K562 (cell line): ENCODE measurements around the gene MAGI2. TPM values are rescaled to one million over a fixed set of nuclear protein-coding genes. Genes with fewer than 3 reads are reported as not detected.

Experiments used
- ATAC-seq: fragments of 200-7000 bp; cut with Tn5 transposase; 3 replicates; pipeline ENCODE4 v1.9.1; 2020; ENCODE audit warnings: moderate library complexity
- BruUV-seq: library from RNA; stranded (reverse); fragments of 400-500 nt; replicated peaks from 2 replicates; lab custom pipeline; 2021; lab: Mats Ljungman, UMichigan
- CTCF ChIA-PET: fragments of 300-600 bp; formaldehyde crosslinking; extraction: SDS; loops from one replicate; lab custom pipeline; 2021; ENCODE audit warnings: low intra/inter-chr PET ratio; lab: Yijun Ruan, JAX
- POLR2A ChIA-PET: fragments of 300-600, 350-650 bp; sonication (Branson Sonifier 250); formaldehyde crosslinking; extraction: SDS; loops from one replicate; lab custom pipeline; 2021; ENCODE audit warnings: antibody characterized with exemption, inconsistent platforms; lab: Yijun Ruan, JAX
- DNase-seq, 4 experiments: peaks; one replicate each; pipeline versions ENCODE4 v3.0.0 to v3.0.0-alpha.2; 2011 to 2018; ENCODE audit warnings: low spot score in 3 of 4, mixed read lengths in 3 of 4; ENCODE audit errors: extremely low read depth in 1 of 4
- FAIRE-seq: peaks from 2 replicates; lab custom pipeline; 2011; peaks lifted over from hg19 to GRCh38; lab: Jason Lieb, UNC
- H2AFZ ChIP-seq: 2 replicates; pipeline ENCODE4 v1.6.0; 2011; ENCODE audit warnings: low read depth, low read length, control low read depth, inconsistent platforms
- H3K27ac ChIP-seq: fragments of 200-600 bp; 3 replicates; pipeline ENCODE4 v1.8.0; 2011; ENCODE audit warnings: low read depth, mild to moderate bottlenecking, control low read depth, inconsistent platforms, low read length, moderate library complexity, mixed read lengths; ENCODE audit errors: extremely low read depth
- H3K27me3 ChIP-seq, 2 experiments: fragments of 300-600 bp in 1 of 2; 2 replicates in 1 of 2; 3 replicates in 1 of 2; pipeline versions ENCODE4 v1.6.0 to v1.8.0; 2011; ENCODE audit warnings: inconsistent platforms in 2 of 2, low read length in 2 of 2, mild to moderate bottlenecking in 1 of 2, mixed read lengths in 1 of 2, moderate library complexity in 1 of 2; ENCODE audit not compliant: control insufficient read depth in 2 of 2, insufficient read depth in 2 of 2
- H3K36me3 ChIP-seq: fragments of 300-600 bp; 3 replicates; pipeline ENCODE4 v1.8.0; 2011; ENCODE audit warnings: mild to moderate bottlenecking, low read length, inconsistent platforms; ENCODE audit not compliant: control insufficient read depth, insufficient read depth
- H3K4me1 ChIP-seq, 2 experiments: fragments of 200-600 bp in 1 of 2; replicated peaks in 1 of 2; 2 replicates in 1 of 2; 3 replicates in 1 of 2; pipeline versions ENCODE4 v1.5.1 to v1.8.0; 2011; ENCODE audit warnings: inconsistent platforms in 2 of 2, low read length in 2 of 2, mild to moderate bottlenecking in 1 of 2, mixed read lengths in 1 of 2, moderate library complexity in 1 of 2; ENCODE audit not compliant: control insufficient read depth in 2 of 2, insufficient read depth in 2 of 2
- H3K4me2 ChIP-seq: 2 replicates; pipeline ENCODE4 v1.6.1; 2011; ENCODE audit warnings: low read length, control low read depth, inconsistent platforms, mixed read lengths; ENCODE audit not compliant: insufficient read depth
- H3K4me3 ChIP-seq: fragments of 200-600 bp; sonication (generic), shearing (Covaris generic); 2 replicates; pipeline ENCODE4 v1.5.1; 2016; ENCODE audit warnings: control low read depth, inconsistent platforms
- H3K79me2 ChIP-seq: fragments of 200-600 bp; 3 replicates; pipeline ENCODE4 v1.8.0; 2011; ENCODE audit warnings: low read length, inconsistent platforms; ENCODE audit not compliant: control insufficient read depth, insufficient read depth
- H3K9ac ChIP-seq, 2 experiments: 2 replicates each; pipeline versions ENCODE4 v1.6.0 to v1.6.1; 2011; ENCODE audit warnings: low read depth in 2 of 2, low read length in 2 of 2, control low read depth in 1 of 2, inconsistent platforms in 1 of 2, mild to moderate bottlenecking in 1 of 2, mixed read lengths in 1 of 2; ENCODE audit not compliant: insufficient read depth in 1 of 2
- H3K9me1 ChIP-seq: one replicate; pipeline ENCODE4 v1.6.0; 2011; ENCODE audit warnings: inconsistent platforms, mild to moderate bottlenecking, low read length, moderate library complexity; ENCODE audit not compliant: control insufficient read depth, insufficient read depth
- H3K9me3 ChIP-seq: replicated peaks from 2 replicates; pipeline ENCODE4 v1.5.1; 2011; ENCODE audit warnings: low read depth, low read length, inconsistent platforms; ENCODE audit not compliant: control insufficient read depth, insufficient read depth
- H4K20me1 ChIP-seq: replicated peaks from 2 replicates; pipeline ENCODE4 v1.6.1; 2011; ENCODE audit warnings: low read length, inconsistent platforms, mixed read lengths; ENCODE audit not compliant: control insufficient read depth, insufficient read depth
- ILF3 ChIP-seq: fragments of 450-650 bp; IDR thresholded peaks from 2 replicates; pipeline ENCODE4 v1.6.1; 2018; ENCODE audit warnings: antibody characterized with exemption, mild to moderate bottlenecking, moderate library complexity, borderline replicate concordance
- MXD1 ChIP-seq: fragments of 250-450 bp; sonication (Bioruptor Pico); IDR thresholded peaks from 2 replicates; pipeline ENCODE4 v1.8.0; 2021; ENCODE audit warnings: borderline replicate concordance, mild to moderate bottlenecking, moderate library complexity; ENCODE audit not compliant: poor library complexity, severe bottlenecking
- USF1 ChIP-seq: sonication (generic); formaldehyde crosslinking; IDR thresholded peaks from 2 replicates; pipeline ENCODE4 v1.9.0; 2022; ENCODE audit warnings: mild to moderate bottlenecking, missing genetic modification reagents
- ZNF277 ChIP-seq: fragments of 250-450 bp; sonication (Bioruptor Pico); IDR thresholded peaks from 2 replicates; pipeline ENCODE4 v1.8.0; 2022; ENCODE audit warnings: inconsistent platforms, mild to moderate bottlenecking, moderate library complexity, borderline replicate concordance
- ZNF551 ChIP-seq: fragments of 250-450 bp; sonication (Bioruptor Pico); IDR thresholded peaks from 2 replicates; pipeline ENCODE4 v1.5.0; 2021; ENCODE audit warnings: mild to moderate bottlenecking, moderate library complexity
- WGBS: fragments of 100-300 bp; shearing (Covaris generic); methylation state at CpG from one replicate; pipeline ENCODE4 v1.1.6; 2016; ENCODE audit warnings: low coverage, mixed read lengths; ENCODE audit not compliant: insufficient coverage; ENCODE audit errors: missing lambda C conversion rate; 5-methylcytosine and 5-hydroxymethylcytosine counted together
- in situ Hi-C: fragments of 300-500 bp; cut with MboI; formaldehyde crosslinking; loops from 4 replicates; pipeline ENCODE4 v1.15.0; 2018; ENCODE audit warnings: inconsistent platforms, mixed read lengths
- intact Hi-C: fragments of 100-400 bp; cut with micrococcal nuclease; formaldehyde crosslinking; loops from 2 replicates; pipeline ENCODE4 v1.14.2; 2022
- polyA plus RNA-seq, 8 experiments: library from polyadenylated mRNA; depleted of rRNA in 4 of 8; stranded (reverse) in 5 of 8; unstranded in 3 of 8; fragments of >200 nt; fragmentation: Nextera tagmentation in 2 of 8; fragmentation: Illumina TruSeq in 1 of 8; extraction: Ambion mirVana in 2 of 8; extraction: Trizol in 1 of 8; gene quantifications; 2 replicates each; pipeline versions ENCODE4 v1.2.1 to v1.2.3, GENCODE V29; 2011 to 2014; ENCODE audit warnings: inconsistent platforms in 1 of 8, missing spikeins in 1 of 8
- total RNA-seq, 7 experiments: library from RNA; depleted of rRNA in 6 of 7; stranded (reverse); fragments of >200 nt in 6 of 7; fragmentation: Illumina TruSeq in 2 of 7; extraction: Trizol in 2 of 7; gene quantifications; 2 replicates each; pipeline versions ENCODE4 v1.2.1 to v1.2.3, GENCODE V29; 2011 to 2021; ENCODE audit warnings: low replicate concordance in 1 of 7

Gene MAGI2
- total and polyA plus RNA-seq, 9 of the 15 experiments (the other 6 are each of a cell fraction or from before 2014, with no cell fraction given), result 0.27 to 1.4 (median 0.70) TPM

GRCh38 chr7:79118143-79118542, 335.3 kb downstream of the MAGI2 start:
- BruUV-seq, result no TSS peak
- in situ Hi-C loops, result no loop called here
- Histone ChIP-seq H3K9me3 (no peaks in the 10 kb centered on the region), H3K4me2 (no peak overlapping the region), H3K9me1 (no peaks in the 10 kb centered on the region), H3K27ac (no peak overlapping the region), H3K27me3 (no peaks in the 10 kb centered on the region), H3K4me3 (no peak overlapping the region), H3K4me1 (no peaks in the 10 kb centered on the region), H2AFZ (no peak overlapping the region), H3K36me3 (no peaks in the 10 kb centered on the region), H3K9ac (no peak overlapping the region), H3K79me2 (no peaks in the 10 kb centered on the region), H4K20me1 (no peaks in the 10 kb centered on the region)
- no peak for FAIRE-seq
- TF ChIP-seq USF1 (no peak), ZNF551 (no peak), ZNF277 (CRISPR knock-in tag) (no peak), MXD1 (no peak), ILF3 (no peak)
- intact Hi-C loops, result no loop called here
- POLR2A ChIA-PET, result no interaction called here
- WGBS, result 0% methylated on average over 1 of the region's 1 CpG
- no peak for ATAC-seq
- CTCF ChIA-PET, result no interaction called here
- no peak for DNase-seq
